NCI-H226 (cell line): ENCODE measurements around the gene CAMK2D.
A peak's percentile ranks its signal among the peaks of the same experiment; 100 is the strongest.

ENCODE experiments used
- DNase-seq: peaks from one replicate; pipeline ENCODE4 v3.0.0-alpha.2; 2015

The CAMK2D gene

GRCh38 chr4:113420938-113421337 is 340.6 kb downstream of the CAMK2D start:
- no peak for DNase-seq

- DNase-seq: no peak
Measured at GRCh38 chr4:113419631-113420030, 341.9 kb downstream of the CAMK2D start.

GRCh38 chr4:113411496-113411938 is 350.0 kb downstream of the CAMK2D start:
- peak; percentile 78 for DNase-seq

GRCh38 chr4:113410686-113411085 is 350.9 kb downstream of the CAMK2D start:
- no peak for DNase-seq

GRCh38 chr4:113409181-113409580 is 352.4 kb downstream of the CAMK2D start:
- no peak for DNase-seq

GRCh38 chr4:113407409-113407808 is 354.1 kb downstream of the CAMK2D start:
- no peak for DNase-seq

- DNase-seq: no peak
Measured at GRCh38 chr4:113406723-113407016, 354.9 kb downstream of the CAMK2D start.

- no peak for DNase-seq
Measured at GRCh38 chr4:113405874-113406722, 355.4 kb downstream of the CAMK2D start.

GRCh38 chr4:113404841-113405240 is 356.7 kb downstream of the CAMK2D start:
- no peak for DNase-seq

- DNase-seq: no peak
Measured at GRCh38 chr4:113404167-113404571, 357.4 kb downstream of the CAMK2D start.
